Adrenal gland (tissue), 5 donors: ENCODE data around the gene SNAPIN.

Experiments used
- CTCF ChIP-seq, 6 experiments: fragments of 450-650 bp in 4 of 6; fragments of 200-600 bp in 2 of 6; sonication (generic) in 1 of 6; IDR thresholded peaks; 1 replicate in 5 of 6; 2 replicates in 1 of 6; pipeline versions ENCODE4 v1.5.1 to v1.8.0; 2016 to 2021; ENCODE audit warnings: antibody characterized with exemption in 6 of 6, mild to moderate bottlenecking in 2 of 6, moderate library complexity in 1 of 6
- POLR2A ChIP-seq, 2 donors: fragments of 450-650 bp; IDR thresholded peaks; one replicate each; pipeline ENCODE4 v1.6.1; 2017; ENCODE audit warnings: antibody characterized with exemption in 2 of 2, mild to moderate bottlenecking in 2 of 2, moderate library complexity in 1 of 2
- donor health status: DM: no; HTN: no; CAD: no.

DNA sequence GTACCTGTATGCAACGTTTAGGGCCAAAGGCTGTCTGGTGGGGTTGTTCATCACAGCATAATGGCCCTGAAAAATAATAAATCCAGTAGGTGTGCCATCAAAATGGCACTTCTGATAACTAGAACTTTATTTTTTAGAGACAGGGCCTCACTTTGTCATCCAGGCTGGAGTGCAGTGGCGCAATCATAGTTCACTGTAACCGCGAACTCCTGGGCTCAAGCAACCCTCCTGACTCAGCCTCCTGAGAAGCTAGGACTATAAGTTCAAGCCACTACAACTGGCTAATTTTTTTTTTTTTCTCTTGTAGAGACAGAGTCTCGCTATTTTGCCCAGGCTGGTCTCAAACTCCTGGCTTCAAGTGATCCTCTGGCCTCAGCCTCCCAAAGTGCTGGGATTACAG lies 4.7 kb downstream of the SNAPIN start:
- TF ChIP-seq CTCF (IDR thresholded peaks at IDR 0.05) = no peak
- no peak for TF ChIP-seq POLR2A (IDR thresholded peaks at IDR 0.05)
